Brain microvascular endothelial cell (primary cell): ENCODE measurements around the gene SNCA.
A peak's percentile ranks its signal among the peaks of the same experiment; 100 is the strongest.

ENCODE experiments used
- DNase-seq: peaks from one replicate; pipeline ENCODE4 v3.0.0-alpha.2; 2020
- H3K27ac ChIP-seq: fragments of 250-450 bp; sonication (Bioruptor Pico); 2 replicates; pipeline ENCODE4 v1.5.1; 2020; ENCODE audit warnings: mild to moderate bottlenecking, moderate library complexity
- H3K27me3 ChIP-seq: fragments of 250-450 bp; sonication (Bioruptor Pico); replicated peaks from 2 replicates; pipeline ENCODE4 v1.5.1; 2020; ENCODE audit warnings: mild to moderate bottlenecking
- H3K36me3 ChIP-seq: fragments of 250-450 bp; sonication (Bioruptor Pico); replicated peaks from 2 replicates; pipeline ENCODE4 v1.5.1; 2020; ENCODE audit warnings: mild to moderate bottlenecking
- H3K4me3 ChIP-seq: 2 replicates; pipeline ENCODE4 v1.5.1; 2011; ENCODE audit warnings: low read depth, mild to moderate bottlenecking, control low read depth, low read length, moderate library complexity
- CTCF ChIP-seq: IDR thresholded peaks from 2 replicates; pipeline ENCODE4 v1.5.1; 2011; ENCODE audit warnings: low read depth, mild to moderate bottlenecking, moderate library complexity, low read length, control low read depth, inconsistent platforms; ENCODE audit errors: missing control alignments
- in situ Hi-C: cut with HindIII; loops from 2 replicates; pipeline ENCODE4 v1.10.0; 2017; ENCODE audit warnings: low sequenced_read_pairs, low pct_ligation_motif_present

Gene SNCA

GRCh38 chr4:89712827-89713226, 124.1 kb downstream of the SNCA start:
- Histone ChIP-seq H3K4me3 (no peak overlapping the region), H3K27me3 (no peaks in the 10 kb centered on the region), H3K27ac (no peak overlapping the region), H3K36me3 (no peaks in the 10 kb centered on the region)
- no peak for TF ChIP-seq CTCF
- in situ Hi-C loops, result no loop called here
- no peak for DNase-seq

GRCh38 chr4:89712141-89712540, 124.8 kb downstream of the SNCA start:
- no peaks in the 10 kb centered on the region for H3K27me3 ChIP-seq

GRCh38 chr4:89708903-89709421, 128.0 kb downstream of the SNCA start:
- no peak overlapping the region for H3K4me3 ChIP-seq
- no peaks in the 10 kb centered on the region for H3K36me3 ChIP-seq
- H3K27me3 ChIP-seq, result no peaks in the 10 kb centered on the region
- peak overlapping the region; percentile 47 for H3K27ac ChIP-seq
- TF ChIP-seq CTCF, result no peak
- in situ Hi-C loops, result no loop called here
- DNase-seq, result peak; percentile 48

More at GRCh38 chr4:89712141-89712540, 124.8 kb downstream of the SNCA start:
- no peak overlapping the region for H3K4me3 ChIP-seq
- in situ Hi-C loops, result no loop called here
- no peaks in the 10 kb centered on the region for H3K36me3 ChIP-seq
- H3K27ac ChIP-seq, result peak overlapping the region; percentile 34
- TF ChIP-seq CTCF, result no peak
- DNase-seq, result peak; percentile 23

GRCh38 chr4:89707467-89707866, 129.5 kb downstream of the SNCA start:
- no peaks in the 10 kb centered on the region for H3K27me3 ChIP-seq
- no peaks in the 10 kb centered on the region for H3K36me3 ChIP-seq
- no peak overlapping the region for H3K27ac ChIP-seq
- TF ChIP-seq CTCF, result no peak
- in situ Hi-C loops, result no loop called here
- DNase-seq, result no peak
- H3K4me3 ChIP-seq, result no peak overlapping the region

GRCh38 chr4:89704651-89705395, 132.1 kb downstream of the SNCA start:
- TF ChIP-seq CTCF, result no peak
- in situ Hi-C loops, result no loop called here
- DNase-seq, result no peak
- no peaks in the 10 kb centered on the region for H3K36me3 ChIP-seq
- no peak overlapping the region for H3K4me3 ChIP-seq
- no peaks in the 10 kb centered on the region for H3K27me3 ChIP-seq
- H3K27ac ChIP-seq, result no peak overlapping the region
